GM12878 (cell line): Measurements from ENCODE around the gene PRR12.

ENCODE experiments used
- EP300 ChIP-seq, 2 experiments: fragments of 150-350 bp in 1 of 2; IDR thresholded peaks; 2 replicates each; pipeline ENCODE4 v1.6.1; 2011 to 2012; ENCODE audit warnings: low read depth in 2 of 2, low read length in 2 of 2, borderline replicate concordance in 1 of 2, improper control_type of control experiment in 1 of 2, inconsistent platforms in 1 of 2; ENCODE audit not compliant: control insufficient read depth in 1 of 2
- ESRRA ChIP-seq: IDR thresholded peaks from 2 replicates; pipeline ENCODE4 v1.6.1; 2012; ENCODE audit warnings: mild to moderate bottlenecking, low read length, improper control_type of control experiment
- EZH2 ChIP-seq: IDR thresholded peaks from 2 replicates; pipeline ENCODE4 v1.6.1; 2012; ENCODE audit warnings: low read depth, mild to moderate bottlenecking, control low read depth, inconsistent platforms, low read length, borderline replicate concordance; ENCODE audit not compliant: control insufficient read depth
- FOXM1 ChIP-seq: IDR thresholded peaks from 2 replicates; pipeline ENCODE4 v1.6.1; 2012; ENCODE audit warnings: low read depth, mild to moderate bottlenecking, inconsistent platforms, low read length, moderate library complexity
- MXI1 ChIP-seq: fragments of 150-350 bp; IDR thresholded peaks from 2 replicates; pipeline ENCODE4 v1.6.1; 2011; ENCODE audit warnings: low read depth, mild to moderate bottlenecking, inconsistent platforms, low read length, improper control_type of control experiment
- POLR2A ChIP-seq: IDR thresholded peaks from 2 replicates; pipeline ENCODE4 v1.6.1; 2011; ENCODE audit warnings: low read depth, mild to moderate bottlenecking, low read length
- RAD21 ChIP-seq: IDR thresholded peaks from 2 replicates; pipeline ENCODE4 v1.6.1; 2011; ENCODE audit warnings: mild to moderate bottlenecking, low read depth, low read length, moderate library complexity; ENCODE audit not compliant: insufficient read depth
- RAD51 ChIP-seq: fragments of 450-650 bp; IDR thresholded peaks from 2 replicates; pipeline ENCODE4 v1.6.1; 2016; ENCODE audit warnings: moderate library complexity, mild to moderate bottlenecking, inconsistent platforms
- ZNF24 ChIP-seq: fragments of 450-650 bp; IDR thresholded peaks from 2 replicates; pipeline ENCODE4 v1.6.1; 2017; ENCODE audit warnings: antibody characterized with exemption, mild to moderate bottlenecking
- ZSCAN29 ChIP-seq: fragments of 450-650 bp; IDR thresholded peaks from 2 replicates; pipeline ENCODE4 v1.6.1; 2017; ENCODE audit warnings: mild to moderate bottlenecking, moderate library complexity
- TF ChIP-seq, protein P1 (sequence below), 3 experiments: IDR thresholded peaks in 2 of 3; conservative IDR thresholded peaks in 1 of 3; 2 replicates each; pipeline ENCODE4 v1.5.1; 2011; ENCODE audit warnings: low read depth in 3 of 3, low read length in 3 of 3, mild to moderate bottlenecking in 3 of 3, control low read depth in 2 of 3, moderate library complexity in 2 of 3, inconsistent platforms in 1 of 3, mixed read lengths in 1 of 3; ENCODE audit not compliant: control insufficient read depth in 2 of 3, insufficient read depth in 1 of 3; ENCODE audit errors: extremely low read depth in 1 of 3
- TF ChIP-seq, protein P2 (sequence below): IDR thresholded peaks from 2 replicates; pipeline ENCODE4 v1.6.1; 2012; ENCODE audit warnings: low read length, inconsistent platforms
- TF ChIP-seq, protein P3 (sequence below): fragments of 450-650 bp; IDR thresholded peaks from 2 replicates; pipeline ENCODE4 v1.6.1; 2017; ENCODE audit warnings: borderline replicate concordance
- TF ChIP-seq, protein P4 (sequence below): fragments of 450-650 bp; IDR thresholded peaks from 2 replicates; pipeline ENCODE4 v1.6.1; 2017; ENCODE audit warnings: mild to moderate bottlenecking, moderate library complexity

DNA sequence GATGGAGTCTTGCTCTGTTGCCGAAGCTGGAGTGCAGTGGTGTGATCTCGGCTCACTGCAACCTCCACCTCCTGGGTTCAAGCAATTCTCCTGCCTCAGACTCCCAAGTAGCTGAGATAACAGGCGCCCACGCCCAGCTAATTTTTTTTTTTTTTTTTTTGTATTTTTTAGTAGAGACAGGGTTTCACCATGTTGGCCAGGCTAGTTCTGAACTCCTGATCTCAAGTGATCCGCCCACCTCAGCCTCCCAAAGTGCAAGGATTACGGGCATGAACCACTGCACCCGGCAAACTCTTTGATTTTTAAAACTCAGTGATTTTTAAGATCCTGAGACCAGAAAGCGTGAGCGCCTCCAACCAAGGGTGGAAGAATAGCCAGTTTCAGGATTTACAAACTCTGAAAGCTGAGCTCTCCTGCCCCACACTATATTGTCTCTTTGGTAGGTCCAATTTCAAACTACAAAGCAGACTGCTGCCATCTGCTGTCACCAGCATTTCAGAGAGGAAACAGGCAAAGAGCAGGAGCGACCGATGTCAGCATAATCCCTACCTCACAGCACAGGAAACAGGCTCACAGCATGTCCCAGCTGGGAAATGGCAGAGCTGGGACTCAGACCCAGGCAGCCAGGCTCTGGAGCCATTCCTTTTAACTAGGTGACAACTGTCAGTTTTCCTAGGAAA, 19.8 kb upstream of the PRR12 start:
- TF ChIP-seq POLR2A (no peak), RAD51 (no peak), MXI1 (no peak), EZH2 (no peak), ESRRA (no peak), FOXM1 (no peak), RAD21 (no peak), EP300 (IDR thresholded peaks at IDR 0.05; ENCODE audit: borderline replicate concordance in 1 of 2, control insufficient read depth in 1 of 2, low read depth in 2 of 2, low read length in 2 of 2) (no peak), ZSCAN29 (no peak), ZNF24 (no peak)
- TF ChIP-seq, protein P1, sequence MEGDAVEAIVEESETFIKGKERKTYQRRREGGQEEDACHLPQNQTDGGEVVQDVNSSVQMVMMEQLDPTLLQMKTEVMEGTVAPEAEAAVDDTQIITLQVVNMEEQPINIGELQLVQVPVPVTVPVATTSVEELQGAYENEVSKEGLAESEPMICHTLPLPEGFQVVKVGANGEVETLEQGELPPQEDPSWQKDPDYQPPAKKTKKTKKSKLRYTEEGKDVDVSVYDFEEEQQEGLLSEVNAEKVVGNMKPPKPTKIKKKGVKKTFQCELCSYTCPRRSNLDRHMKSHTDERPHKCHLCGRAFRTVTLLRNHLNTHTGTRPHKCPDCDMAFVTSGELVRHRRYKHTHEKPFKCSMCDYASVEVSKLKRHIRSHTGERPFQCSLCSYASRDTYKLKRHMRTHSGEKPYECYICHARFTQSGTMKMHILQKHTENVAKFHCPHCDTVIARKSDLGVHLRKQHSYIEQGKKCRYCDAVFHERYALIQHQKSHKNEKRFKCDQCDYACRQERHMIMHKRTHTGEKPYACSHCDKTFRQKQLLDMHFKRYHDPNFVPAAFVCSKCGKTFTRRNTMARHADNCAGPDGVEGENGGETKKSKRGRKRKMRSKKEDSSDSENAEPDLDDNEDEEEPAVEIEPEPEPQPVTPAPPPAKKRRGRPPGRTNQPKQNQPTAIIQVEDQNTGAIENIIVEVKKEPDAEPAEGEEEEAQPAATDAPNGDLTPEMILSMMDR (IDR thresholded peaks at IDR 0.05 in 2 of 3, conservative IDR thresholded peaks at IDR 0.05 in 1 of 3; ENCODE audit: control insufficient read depth in 2 of 3, extremely low read depth in 1 of 3, insufficient read depth in 1 of 3, low read depth in 3 of 3, low read length in 3 of 3): peak; percentile 5 to 36 (median 19); a peak in 2 of 6 replicates
- TF ChIP-seq, protein P2, sequence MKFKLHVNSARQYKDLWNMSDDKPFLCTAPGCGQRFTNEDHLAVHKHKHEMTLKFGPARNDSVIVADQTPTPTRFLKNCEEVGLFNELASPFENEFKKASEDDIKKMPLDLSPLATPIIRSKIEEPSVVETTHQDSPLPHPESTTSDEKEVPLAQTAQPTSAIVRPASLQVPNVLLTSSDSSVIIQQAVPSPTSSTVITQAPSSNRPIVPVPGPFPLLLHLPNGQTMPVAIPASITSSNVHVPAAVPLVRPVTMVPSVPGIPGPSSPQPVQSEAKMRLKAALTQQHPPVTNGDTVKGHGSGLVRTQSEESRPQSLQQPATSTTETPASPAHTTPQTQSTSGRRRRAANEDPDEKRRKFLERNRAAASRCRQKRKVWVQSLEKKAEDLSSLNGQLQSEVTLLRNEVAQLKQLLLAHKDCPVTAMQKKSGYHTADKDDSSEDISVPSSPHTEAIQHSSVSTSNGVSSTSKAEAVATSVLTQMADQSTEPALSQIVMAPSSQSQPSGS: no peak
- TF ChIP-seq, protein P3, sequence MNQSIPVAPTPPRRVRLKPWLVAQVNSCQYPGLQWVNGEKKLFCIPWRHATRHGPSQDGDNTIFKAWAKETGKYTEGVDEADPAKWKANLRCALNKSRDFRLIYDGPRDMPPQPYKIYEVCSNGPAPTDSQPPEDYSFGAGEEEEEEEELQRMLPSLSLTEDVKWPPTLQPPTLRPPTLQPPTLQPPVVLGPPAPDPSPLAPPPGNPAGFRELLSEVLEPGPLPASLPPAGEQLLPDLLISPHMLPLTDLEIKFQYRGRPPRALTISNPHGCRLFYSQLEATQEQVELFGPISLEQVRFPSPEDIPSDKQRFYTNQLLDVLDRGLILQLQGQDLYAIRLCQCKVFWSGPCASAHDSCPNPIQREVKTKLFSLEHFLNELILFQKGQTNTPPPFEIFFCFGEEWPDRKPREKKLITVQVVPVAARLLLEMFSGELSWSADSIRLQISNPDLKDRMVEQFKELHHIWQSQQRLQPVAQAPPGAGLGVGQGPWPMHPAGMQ: no peak
- TF ChIP-seq, protein P4, sequence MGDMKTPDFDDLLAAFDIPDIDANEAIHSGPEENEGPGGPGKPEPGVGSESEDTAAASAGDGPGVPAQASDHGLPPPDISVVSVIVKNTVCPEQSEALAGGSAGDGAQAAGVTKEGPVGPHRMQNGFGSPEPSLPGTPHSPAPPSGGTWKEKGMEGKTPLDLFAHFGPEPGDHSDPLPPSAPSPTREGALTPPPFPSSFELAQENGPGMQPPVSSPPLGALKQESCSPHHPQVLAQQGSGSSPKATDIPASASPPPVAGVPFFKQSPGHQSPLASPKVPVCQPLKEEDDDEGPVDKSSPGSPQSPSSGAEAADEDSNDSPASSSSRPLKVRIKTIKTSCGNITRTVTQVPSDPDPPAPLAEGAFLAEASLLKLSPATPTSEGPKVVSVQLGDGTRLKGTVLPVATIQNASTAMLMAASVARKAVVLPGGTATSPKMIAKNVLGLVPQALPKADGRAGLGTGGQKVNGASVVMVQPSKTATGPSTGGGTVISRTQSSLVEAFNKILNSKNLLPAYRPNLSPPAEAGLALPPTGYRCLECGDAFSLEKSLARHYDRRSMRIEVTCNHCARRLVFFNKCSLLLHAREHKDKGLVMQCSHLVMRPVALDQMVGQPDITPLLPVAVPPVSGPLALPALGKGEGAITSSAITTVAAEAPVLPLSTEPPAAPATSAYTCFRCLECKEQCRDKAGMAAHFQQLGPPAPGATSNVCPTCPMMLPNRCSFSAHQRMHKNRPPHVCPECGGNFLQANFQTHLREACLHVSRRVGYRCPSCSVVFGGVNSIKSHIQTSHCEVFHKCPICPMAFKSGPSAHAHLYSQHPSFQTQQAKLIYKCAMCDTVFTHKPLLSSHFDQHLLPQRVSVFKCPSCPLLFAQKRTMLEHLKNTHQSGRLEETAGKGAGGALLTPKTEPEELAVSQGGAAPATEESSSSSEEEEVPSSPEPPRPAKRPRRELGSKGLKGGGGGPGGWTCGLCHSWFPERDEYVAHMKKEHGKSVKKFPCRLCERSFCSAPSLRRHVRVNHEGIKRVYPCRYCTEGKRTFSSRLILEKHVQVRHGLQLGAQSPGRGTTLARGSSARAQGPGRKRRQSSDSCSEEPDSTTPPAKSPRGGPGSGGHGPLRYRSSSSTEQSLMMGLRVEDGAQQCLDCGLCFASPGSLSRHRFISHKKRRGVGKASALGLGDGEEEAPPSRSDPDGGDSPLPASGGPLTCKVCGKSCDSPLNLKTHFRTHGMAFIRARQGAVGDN: no peak
